PFSK-1 (cell line): ENCODE results near the gene BAG1.

Experiments used
- FOXP2 ChIP-seq: optimal IDR thresholded peaks from 2 replicates; pipeline ENCODE3; 2011; ENCODE audit warnings: borderline replicate concordance, control low read depth, inconsistent platforms; ENCODE audit not compliant: insufficient read depth; ENCODE audit errors: extremely low read length, extremely low read depth
- POLR2AphosphoS5 ChIP-seq: IDR thresholded peaks from 2 replicates; pipeline ENCODE4 v1.6.1; 2012; ENCODE audit warnings: low read depth, mild to moderate bottlenecking, control low read depth, low read length, moderate library complexity
- SIN3A ChIP-seq: IDR thresholded peaks from 2 replicates; pipeline ENCODE4 v1.6.1; 2012; ENCODE audit warnings: mild to moderate bottlenecking, low read length, moderate library complexity, borderline replicate concordance; ENCODE audit not compliant: insufficient read depth
- TAF1 ChIP-seq: IDR thresholded peaks from 2 replicates; pipeline ENCODE4 v1.6.1; 2012; ENCODE audit warnings: low read length, control low read depth, borderline replicate concordance; ENCODE audit not compliant: insufficient read depth
- TF ChIP-seq, protein P1 (sequence below), 2 experiments: IDR thresholded peaks; 2 replicates each; pipeline versions ENCODE4 v1.6.1 to v1.8.0; 2011 to 2012; ENCODE audit warnings: low read depth in 2 of 2, low read length in 2 of 2, control low read depth in 1 of 2, inconsistent platforms in 1 of 2, mild to moderate bottlenecking in 1 of 2, moderate library complexity in 1 of 2; ENCODE audit not compliant: insufficient read depth in 1 of 2

Gene BAG1

DNA sequence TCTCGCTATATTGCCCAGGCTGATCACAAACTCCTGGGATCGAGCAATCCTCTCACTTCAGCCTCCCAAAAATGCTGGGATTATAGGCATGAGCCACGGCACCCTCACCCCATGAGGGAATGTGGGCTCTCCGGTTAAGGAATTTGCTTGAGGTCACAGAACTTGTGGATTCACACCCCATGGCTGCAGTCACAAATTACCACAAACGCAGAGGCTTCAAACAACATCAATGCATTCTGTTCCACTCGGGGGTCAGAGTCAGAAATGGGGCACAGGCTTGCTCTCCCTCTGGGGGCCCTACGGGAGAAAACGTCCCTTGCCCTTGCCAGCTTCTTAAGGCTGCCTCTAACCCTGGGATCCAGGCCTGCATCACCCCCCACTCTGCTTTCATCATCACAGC is 36.8 kb downstream of the BAG1 start:
- TF ChIP-seq, protein P1, sequence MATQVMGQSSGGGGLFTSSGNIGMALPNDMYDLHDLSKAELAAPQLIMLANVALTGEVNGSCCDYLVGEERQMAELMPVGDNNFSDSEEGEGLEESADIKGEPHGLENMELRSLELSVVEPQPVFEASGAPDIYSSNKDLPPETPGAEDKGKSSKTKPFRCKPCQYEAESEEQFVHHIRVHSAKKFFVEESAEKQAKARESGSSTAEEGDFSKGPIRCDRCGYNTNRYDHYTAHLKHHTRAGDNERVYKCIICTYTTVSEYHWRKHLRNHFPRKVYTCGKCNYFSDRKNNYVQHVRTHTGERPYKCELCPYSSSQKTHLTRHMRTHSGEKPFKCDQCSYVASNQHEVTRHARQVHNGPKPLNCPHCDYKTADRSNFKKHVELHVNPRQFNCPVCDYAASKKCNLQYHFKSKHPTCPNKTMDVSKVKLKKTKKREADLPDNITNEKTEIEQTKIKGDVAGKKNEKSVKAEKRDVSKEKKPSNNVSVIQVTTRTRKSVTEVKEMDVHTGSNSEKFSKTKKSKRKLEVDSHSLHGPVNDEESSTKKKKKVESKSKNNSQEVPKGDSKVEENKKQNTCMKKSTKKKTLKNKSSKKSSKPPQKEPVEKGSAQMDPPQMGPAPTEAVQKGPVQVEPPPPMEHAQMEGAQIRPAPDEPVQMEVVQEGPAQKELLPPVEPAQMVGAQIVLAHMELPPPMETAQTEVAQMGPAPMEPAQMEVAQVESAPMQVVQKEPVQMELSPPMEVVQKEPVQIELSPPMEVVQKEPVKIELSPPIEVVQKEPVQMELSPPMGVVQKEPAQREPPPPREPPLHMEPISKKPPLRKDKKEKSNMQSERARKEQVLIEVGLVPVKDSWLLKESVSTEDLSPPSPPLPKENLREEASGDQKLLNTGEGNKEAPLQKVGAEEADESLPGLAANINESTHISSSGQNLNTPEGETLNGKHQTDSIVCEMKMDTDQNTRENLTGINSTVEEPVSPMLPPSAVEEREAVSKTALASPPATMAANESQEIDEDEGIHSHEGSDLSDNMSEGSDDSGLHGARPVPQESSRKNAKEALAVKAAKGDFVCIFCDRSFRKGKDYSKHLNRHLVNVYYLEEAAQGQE (IDR thresholded peaks at IDR 0.05; ENCODE audit: insufficient read depth in 1 of 2, low read depth in 2 of 2, low read length in 2 of 2): no peak
- TF ChIP-seq POLR2AphosphoS5 (no peak), TAF1 (no peak), SIN3A (no peak), FOXP2 (no peak)

DNA sequence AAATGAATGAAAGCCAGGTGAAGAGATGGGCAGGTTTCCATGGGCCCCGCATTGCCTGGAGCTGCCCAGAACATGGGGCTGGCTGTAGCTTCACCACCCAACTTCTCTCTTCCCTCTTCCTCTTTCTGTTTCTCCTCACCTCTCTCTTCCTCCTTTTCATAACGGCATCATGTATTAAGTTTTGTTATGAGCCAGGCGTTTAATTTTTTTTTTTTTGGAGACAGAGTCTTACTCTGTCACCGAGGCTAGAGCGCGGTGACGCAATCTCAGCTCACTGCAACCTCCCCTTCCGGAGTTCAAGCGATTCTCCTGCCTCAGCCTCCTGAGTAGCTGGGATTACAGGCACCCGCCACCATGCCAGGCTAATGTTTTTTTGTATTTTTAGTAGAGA is 37.5 kb downstream of the BAG1 start:
- TF ChIP-seq, protein P1 (IDR thresholded peaks at IDR 0.05; ENCODE audit: insufficient read depth in 1 of 2, low read depth in 2 of 2, low read length in 2 of 2): no peak
- TF ChIP-seq POLR2AphosphoS5: no peak
- no peak for TF ChIP-seq FOXP2
- no peak for TF ChIP-seq TAF1
- no peak for TF ChIP-seq SIN3A

DNA sequence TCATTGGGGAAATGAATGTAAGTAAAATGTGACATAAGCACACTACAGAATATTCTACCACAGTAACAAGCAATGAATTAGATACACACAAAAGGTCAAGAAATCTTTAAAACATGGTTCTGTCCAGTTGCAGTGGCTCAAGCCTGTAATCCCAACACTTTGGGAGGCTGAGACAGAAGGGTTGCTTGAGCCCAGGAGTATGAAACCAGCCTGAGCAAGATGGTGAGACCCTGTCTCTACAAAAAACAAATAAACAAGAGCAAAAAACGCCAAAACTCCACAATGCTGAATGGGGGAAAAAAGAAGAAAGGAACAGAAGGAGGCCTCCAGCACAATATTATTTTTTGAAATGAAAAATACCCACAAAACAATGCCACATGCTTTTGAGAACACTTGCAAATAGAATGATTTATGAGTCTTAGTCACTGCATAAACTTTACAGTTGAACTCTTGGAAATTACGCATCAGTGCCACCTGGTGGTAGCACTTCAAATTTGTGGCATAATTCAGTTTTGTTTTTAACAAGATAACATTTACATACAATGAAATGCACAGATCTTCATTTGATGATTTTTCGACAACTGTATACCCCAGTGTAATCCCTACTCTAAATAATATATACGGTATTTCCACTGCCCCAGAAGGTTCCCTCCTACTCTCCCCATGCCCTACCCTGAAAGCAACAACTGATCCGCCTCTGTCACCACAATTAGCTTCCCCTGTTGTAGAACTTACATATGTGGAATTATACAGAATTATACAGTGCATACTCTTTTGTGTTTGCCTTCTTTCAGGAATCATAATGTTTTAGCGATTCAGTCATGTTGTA is 39.0 kb downstream of the BAG1 start:
- TF ChIP-seq, protein P1 (IDR thresholded peaks at IDR 0.05; ENCODE audit: insufficient read depth in 1 of 2, low read depth in 2 of 2, low read length in 2 of 2): no peak
- no peak for TF ChIP-seq FOXP2
- no peak for TF ChIP-seq POLR2AphosphoS5
- no peak for TF ChIP-seq TAF1
- TF ChIP-seq SIN3A: no peak

DNA sequence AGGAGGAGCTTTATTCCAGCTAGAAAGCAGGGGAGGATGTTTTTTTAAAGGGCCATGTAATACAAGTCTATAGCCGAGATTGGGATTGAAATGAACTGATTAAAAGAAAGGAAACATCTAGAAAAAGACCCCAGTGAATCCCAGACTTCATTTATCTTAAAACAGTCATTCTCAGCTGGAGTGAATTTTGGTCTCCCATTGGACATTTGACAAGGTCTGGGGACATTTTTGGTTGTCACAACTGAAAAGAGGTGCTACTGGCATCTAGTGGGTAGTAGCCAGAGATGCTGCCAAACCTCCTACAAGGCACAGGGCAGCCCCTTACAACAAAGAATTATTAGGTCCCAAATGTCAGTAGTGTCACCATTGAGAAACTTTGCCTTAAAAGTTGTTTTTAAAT is 40.8 kb downstream of the BAG1 start:
- no peak for TF ChIP-seq SIN3A
- TF ChIP-seq TAF1: no peak
- no peak for TF ChIP-seq FOXP2

DNA sequence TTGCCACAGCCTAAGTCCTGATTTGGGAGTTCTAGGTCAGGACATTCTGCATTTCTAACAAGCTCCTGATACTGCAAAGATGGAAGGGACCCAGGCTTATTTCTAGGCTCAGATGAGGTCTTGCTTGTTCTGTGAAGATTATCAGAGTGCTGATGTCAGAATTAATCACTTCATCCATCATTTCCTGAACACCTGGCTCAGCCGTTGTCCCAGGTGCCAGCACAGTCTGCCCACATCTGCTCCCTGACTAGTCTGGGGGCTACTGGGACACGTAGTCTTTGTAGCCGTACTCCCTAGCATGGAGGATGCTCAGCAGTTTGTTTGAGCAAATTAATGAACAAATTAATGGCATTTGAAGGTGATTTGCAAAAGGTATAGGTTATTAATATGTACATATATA is 42.5 kb downstream of the BAG1 start:
- TF ChIP-seq TAF1 (no peak), FOXP2 (no peak), SIN3A (no peak), POLR2AphosphoS5 (no peak)
- TF ChIP-seq, protein P1 (IDR thresholded peaks at IDR 0.05; ENCODE audit: insufficient read depth in 1 of 2, low read depth in 2 of 2, low read length in 2 of 2): no peak
